Activated CD8-positive, alpha-beta T cell treated with anti-CD3 and anti-CD28 coated beads for 36 hours (primary cell): ENCODE data around the gene PNCK. TPM values are rescaled to one million over a fixed set of nuclear protein-coding genes. Genes with fewer than 3 reads are reported as not detected.

Experiments used
- ATAC-seq: fragments of 200-7000 bp; cut with Tn5 transposase; one replicate; pipeline ENCODE4 v1.10.0; 2021; ENCODE audit warnings: mild to moderate bottlenecking, moderate library complexity
- CTCF ChIA-PET: fragments of 350-600 bp; sonication (Branson Sonifier 250); formaldehyde crosslinking; loops from one replicate; lab custom pipeline; 2021; ENCODE audit warnings: antibody characterized with exemption; lab: Charles Lee
- POLR2A ChIA-PET: fragments of 350-600 bp; sonication (Branson Sonifier 250); formaldehyde crosslinking; loops from one replicate; lab custom pipeline; 2021; ENCODE audit warnings: antibody characterized with exemption; lab: Charles Lee
- DNase-seq: peaks from one replicate; pipeline ENCODE4 v3.0.0-alpha.2; 2020
- H3K27ac Mint-ChIP-seq: one replicate; pipeline ENCODE4 v1.8.0; 2021; ENCODE audit warnings: mild to moderate bottlenecking, mixed read lengths
- H3K27me3 Mint-ChIP-seq: one replicate; pipeline ENCODE4 v1.8.0; 2021; ENCODE audit warnings: mixed read lengths
- H3K36me3 Mint-ChIP-seq: one replicate; pipeline ENCODE4 v1.8.0; 2021; ENCODE audit warnings: low read depth, mixed read lengths
- H3K4me1 Mint-ChIP-seq: one replicate; pipeline ENCODE4 v1.8.0; 2021; ENCODE audit warnings: low read depth, mixed read lengths
- H3K4me3 Mint-ChIP-seq: one replicate; pipeline ENCODE4 v1.8.0; 2021; ENCODE audit warnings: mild to moderate bottlenecking, moderate library complexity, mixed read lengths
- H3K9me3 Mint-ChIP-seq: one replicate; pipeline ENCODE4 v1.8.0; 2021; ENCODE audit warnings: mixed read lengths
- intact Hi-C: fragments of 100-400 bp; cut with micrococcal nuclease; formaldehyde crosslinking; loops from one replicate; pipeline ENCODE4 v1.10.0; 2022
- total RNA-seq, 2 experiments: library from RNA; stranded (reverse); gene quantifications; one replicate each; pipeline ENCODE4 v1.2.3, GENCODE V29; 2021
- TF ChIP-seq, protein P1 (sequence below): fragments of 200-600 bp; IDR thresholded peaks from one replicate; pipeline ENCODE4 v1.8.0; 2022; ENCODE audit warnings: antibody characterized with exemption, mild to moderate bottlenecking

Gene PNCK
- total RNA-seq, 2 experiments from 2014 or later, result 0.70 to 1.1 TPM

DNA sequence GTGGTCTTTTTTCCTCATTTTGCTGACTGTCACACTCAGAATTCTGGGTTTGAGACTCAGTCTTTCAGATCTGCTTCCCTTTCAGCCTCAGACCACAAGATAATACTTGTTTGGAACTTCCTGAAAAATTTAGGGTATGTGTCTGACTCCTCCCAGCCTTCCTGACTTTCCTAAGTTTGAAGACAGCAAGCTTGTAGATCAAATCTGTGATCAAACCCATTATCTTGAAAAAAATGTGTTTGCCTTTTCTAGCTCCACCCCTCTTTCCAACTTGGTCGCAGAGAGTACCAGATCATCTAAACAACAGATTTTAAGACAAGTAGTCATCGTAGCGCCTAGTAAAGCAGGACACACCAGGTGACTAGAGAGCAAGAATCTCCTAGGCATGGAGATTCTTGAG is 40.6 kb upstream of the PNCK start:
- ChIA-PET CTCF (no interaction called here), POLR2A (no interaction called here)
- DNase-seq (no peak), ATAC-seq (no peak)
- Mint-ChIP-seq H3K4me1 (peaks cover 4% of the 10 kb centered on the region), H3K36me3 (peaks cover 16% of the 10 kb centered on the region), H3K27me3 (no peaks in the 10 kb centered on the region), H3K9me3 (no peaks in the 10 kb centered on the region), H3K27ac (no peak overlapping the region), H3K4me3 (no peak overlapping the region)
- intact Hi-C loops, result no loop called here
- TF ChIP-seq, protein P1, sequence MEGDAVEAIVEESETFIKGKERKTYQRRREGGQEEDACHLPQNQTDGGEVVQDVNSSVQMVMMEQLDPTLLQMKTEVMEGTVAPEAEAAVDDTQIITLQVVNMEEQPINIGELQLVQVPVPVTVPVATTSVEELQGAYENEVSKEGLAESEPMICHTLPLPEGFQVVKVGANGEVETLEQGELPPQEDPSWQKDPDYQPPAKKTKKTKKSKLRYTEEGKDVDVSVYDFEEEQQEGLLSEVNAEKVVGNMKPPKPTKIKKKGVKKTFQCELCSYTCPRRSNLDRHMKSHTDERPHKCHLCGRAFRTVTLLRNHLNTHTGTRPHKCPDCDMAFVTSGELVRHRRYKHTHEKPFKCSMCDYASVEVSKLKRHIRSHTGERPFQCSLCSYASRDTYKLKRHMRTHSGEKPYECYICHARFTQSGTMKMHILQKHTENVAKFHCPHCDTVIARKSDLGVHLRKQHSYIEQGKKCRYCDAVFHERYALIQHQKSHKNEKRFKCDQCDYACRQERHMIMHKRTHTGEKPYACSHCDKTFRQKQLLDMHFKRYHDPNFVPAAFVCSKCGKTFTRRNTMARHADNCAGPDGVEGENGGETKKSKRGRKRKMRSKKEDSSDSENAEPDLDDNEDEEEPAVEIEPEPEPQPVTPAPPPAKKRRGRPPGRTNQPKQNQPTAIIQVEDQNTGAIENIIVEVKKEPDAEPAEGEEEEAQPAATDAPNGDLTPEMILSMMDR, result no peak

DNA sequence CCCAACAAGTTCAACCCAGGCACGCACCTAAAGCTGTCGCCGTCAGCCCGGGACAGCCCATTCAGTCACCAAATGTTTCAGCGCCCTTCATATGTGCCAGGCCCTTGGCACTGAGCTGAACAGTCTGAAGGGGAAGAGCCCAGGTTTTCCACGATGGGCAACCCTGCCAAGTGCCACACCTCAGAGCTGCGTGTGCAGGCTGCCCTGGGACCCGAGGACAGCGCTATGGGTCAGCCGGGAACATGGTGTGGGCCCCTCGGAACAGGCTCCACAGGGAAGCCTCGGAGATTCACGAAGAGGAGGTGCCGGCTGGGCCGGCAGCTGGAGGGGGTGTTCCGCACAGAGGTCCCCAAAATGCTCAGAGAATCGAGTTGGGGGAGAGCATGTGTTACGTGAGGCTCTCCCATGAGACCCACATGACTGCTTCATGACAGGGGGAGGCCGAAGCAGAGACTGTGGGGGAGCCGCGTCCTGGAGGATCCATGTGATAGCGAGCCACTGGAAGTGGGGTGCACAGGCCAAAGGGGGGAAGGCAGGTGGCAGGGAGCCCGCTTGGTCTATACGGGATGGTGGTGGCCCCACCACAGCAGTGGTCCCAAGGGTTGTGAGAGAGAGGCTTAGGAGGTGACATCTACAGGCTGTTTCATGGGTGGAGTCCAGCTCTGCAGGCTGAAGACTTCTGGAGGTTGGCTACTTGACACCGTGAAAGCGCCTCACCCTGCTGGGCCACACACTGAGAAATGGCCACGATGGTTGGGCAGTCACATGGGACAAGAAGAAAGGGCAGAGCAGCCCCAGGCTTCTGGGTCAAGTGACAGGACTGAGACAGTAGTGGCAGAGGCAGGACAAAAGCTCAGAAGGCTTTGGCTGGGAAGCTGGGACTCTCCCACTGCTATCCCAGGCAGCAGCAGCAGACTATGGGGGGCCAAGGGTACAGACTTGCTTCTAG is 36.4 kb upstream of the PNCK start:
- DNase-seq (no peak), ATAC-seq (no peak)
- POLR2A ChIA-PET, result interaction anchor here (0.8 kb wide), 1 partner anchor 13 kb away, joined by 3 read pairs; no protein-coding TSS in a partner anchor
- Mint-ChIP-seq H3K27ac (no peak overlapping the region), H3K27me3 (no peaks in the 10 kb centered on the region), H3K4me3 (no peak overlapping the region), H3K4me1 (no peaks in the 10 kb centered on the region), H3K36me3 (peaks cover 17% of the 10 kb centered on the region), H3K9me3 (no peaks in the 10 kb centered on the region)
- TF ChIP-seq, protein P1, result no peak
- intact Hi-C loops, result no loop called here
- CTCF ChIA-PET, result interaction anchor here (1.2 to 1.5 kb wide), 2 partner anchors 12 to 42 kb away, joined by 4 read pairs; no protein-coding TSS in a partner anchor

DNA sequence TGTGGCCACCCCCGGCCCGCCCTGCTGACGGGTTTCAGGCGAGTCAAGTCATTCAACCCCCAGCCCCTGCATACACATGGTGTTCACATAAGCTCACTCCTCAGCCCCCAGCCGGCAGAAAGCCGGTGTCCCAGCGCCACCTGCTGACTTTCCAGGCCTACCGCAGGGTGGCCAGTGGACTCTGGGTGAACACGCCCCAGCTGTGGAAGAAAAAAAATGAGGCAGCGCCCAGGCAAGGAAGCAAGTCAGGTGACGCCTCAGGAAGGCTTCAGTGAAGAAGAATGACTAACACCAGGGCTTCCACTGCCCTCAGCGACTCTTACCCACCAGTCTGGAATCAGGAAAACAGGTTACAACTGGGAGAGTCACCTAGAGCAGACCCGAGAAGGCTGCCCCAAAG is 34.8 kb upstream of the PNCK start:
- Mint-ChIP-seq H3K4me3 (no peak overlapping the region), H3K36me3 (peaks cover 12% of the 10 kb centered on the region), H3K27ac (no peak overlapping the region), H3K9me3 (no peaks in the 10 kb centered on the region), H3K4me1 (no peaks in the 10 kb centered on the region), H3K27me3 (no peaks in the 10 kb centered on the region)
- POLR2A ChIA-PET, result no interaction called here
- ATAC-seq (peak; percentile 85), DNase-seq (peak; percentile 52)
- TF ChIP-seq, protein P1, result no peak
- intact Hi-C loops, result no loop called here
- CTCF ChIA-PET, result interaction anchor here (0.7 to 1.5 kb wide), 7 partner anchors 8 to 47 kb away, joined by 3 to 4 read pairs (median 4); no protein-coding TSS in a partner anchor

DNA sequence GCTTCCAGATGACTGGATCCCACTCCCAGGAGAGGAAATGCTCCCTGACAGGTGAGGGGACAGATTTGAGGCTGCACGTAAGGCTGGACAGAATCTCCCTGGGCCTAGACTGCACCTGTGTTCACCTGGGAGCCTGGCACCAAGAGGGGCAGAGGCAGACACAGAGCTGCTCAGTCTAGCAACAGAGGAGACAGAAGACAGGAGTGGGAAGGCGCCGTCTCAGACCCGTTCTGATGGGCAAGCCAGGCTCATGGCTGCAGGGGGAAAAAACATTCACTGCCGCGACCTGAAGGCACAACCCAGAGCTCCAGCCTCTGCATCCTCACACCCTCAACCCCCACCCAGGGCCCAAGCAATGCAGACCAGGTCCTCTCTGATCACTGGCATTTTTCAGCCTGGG is 33.8 kb upstream of the PNCK start:
- CTCF ChIA-PET, result interaction anchor here (1.1 kb wide), 1 partner anchor 37 kb away, joined by 3 read pairs; no protein-coding TSS in a partner anchor
- ATAC-seq, result no peak

More for the DNA sequence above, 33.8 kb upstream of the PNCK start:
- no peak overlapping the region for H3K4me3 Mint-ChIP-seq
- no peak for DNase-seq
- no peaks in the 10 kb centered on the region for H3K9me3 Mint-ChIP-seq
- no peaks in the 10 kb centered on the region for H3K4me1 Mint-ChIP-seq
- H3K27me3 Mint-ChIP-seq, result no peaks in the 10 kb centered on the region
- H3K27ac Mint-ChIP-seq, result no peak overlapping the region
- TF ChIP-seq, protein P1, result no peak
- intact Hi-C loops, result no loop called here
- POLR2A ChIA-PET, result no interaction called here
- peaks cover 10% of the 10 kb centered on the region for H3K36me3 Mint-ChIP-seq
